Effector memory CD8-positive, alpha-beta T cell (primary cell): ENCODE data around the gene IL17REL.

ENCODE experiments used
- ATAC-seq: fragments of 150-1000 bp; cut with Tn5 transposase; replicated peaks from 2 replicates; pipeline ENCODE4 v1.10.0; 2021; ENCODE audit warnings: mild to moderate bottlenecking, moderate library complexity
- DNase-seq, 3 experiments: peaks; one replicate each; pipeline ENCODE4 v3.0.0; 2021
- H3K27ac Mint-ChIP-seq, 2 donors: one replicate each; pipeline ENCODE4 v1.8.0; 2022; ENCODE audit warnings: mild to moderate bottlenecking in 2 of 2, mixed read lengths in 2 of 2, moderate library complexity in 2 of 2
- H3K27me3 Mint-ChIP-seq, 2 donors: one replicate each; pipeline ENCODE4 v1.8.0; 2022; ENCODE audit warnings: mixed read lengths in 2 of 2
- H3K36me3 Mint-ChIP-seq: one replicate; pipeline ENCODE4 v1.8.0; 2022; ENCODE audit warnings: mild to moderate bottlenecking, moderate library complexity, mixed read lengths; ENCODE audit not compliant: insufficient read depth
- H3K4me1 Mint-ChIP-seq, 2 donors: one replicate each; pipeline ENCODE4 v1.8.0; 2022; ENCODE audit warnings: low read depth in 2 of 2, mixed read lengths in 2 of 2
- H3K4me3 Mint-ChIP-seq, 2 donors: one replicate each; pipeline ENCODE4 v1.8.0; 2022; ENCODE audit warnings: mild to moderate bottlenecking in 2 of 2, mixed read lengths in 2 of 2, moderate library complexity in 2 of 2
- H3K9me3 Mint-ChIP-seq, 2 donors: one replicate each; pipeline ENCODE4 v1.8.0; 2022; ENCODE audit warnings: mixed read lengths in 2 of 2

IL17REL gene

DNA sequence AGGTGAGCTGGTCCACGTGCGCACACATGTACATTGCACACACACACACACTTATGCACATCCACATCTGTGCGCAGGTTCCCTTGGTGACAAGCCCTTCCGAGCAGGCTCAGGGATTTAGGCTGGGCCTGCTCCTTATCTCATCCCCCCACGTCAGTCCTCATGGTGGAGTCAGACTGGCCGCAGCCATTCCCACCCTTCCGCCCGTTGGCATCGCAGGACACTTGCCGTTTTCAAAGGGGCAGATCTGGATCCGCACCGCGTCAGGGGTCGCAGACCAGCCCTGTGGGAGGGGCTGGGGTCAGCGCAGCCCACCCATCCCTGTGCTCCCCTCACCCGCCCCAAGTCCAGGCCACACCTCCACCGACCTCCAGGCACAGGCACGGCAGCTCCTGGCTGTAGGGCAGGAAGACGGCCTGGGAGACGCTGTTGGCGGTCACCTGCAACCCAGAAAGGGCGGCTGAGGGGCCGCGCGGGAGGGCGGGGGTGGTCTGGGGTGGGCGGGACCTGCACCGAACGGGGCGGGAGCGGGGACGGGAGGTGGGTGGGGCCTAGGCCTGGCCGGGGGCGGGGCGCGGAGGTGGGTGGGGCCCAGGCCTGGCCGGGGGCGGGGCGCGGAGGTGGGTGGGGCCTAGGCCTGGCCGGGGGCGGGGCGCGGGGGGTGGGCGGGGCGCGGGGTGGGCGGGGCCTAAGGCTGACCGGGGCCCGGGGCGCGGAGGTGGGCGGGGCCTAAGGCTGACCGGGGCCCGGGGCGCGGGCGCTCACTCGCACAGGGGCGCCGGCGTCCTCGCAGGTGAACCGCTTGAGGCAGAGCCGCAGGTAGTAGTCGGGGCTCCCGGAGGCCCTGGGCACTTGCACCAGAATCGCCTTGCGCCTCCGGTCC, 13.3 kb downstream of the IL17REL start:
- DNase-seq (no peak), ATAC-seq (peak; percentile 57)
- H3K9me3 Mint-ChIP-seq: no peaks in the 10 kb centered on the region
- H3K27ac Mint-ChIP-seq: no peak overlapping the region
- H3K27me3 Mint-ChIP-seq: peaks cover 0 to 9% of the 10 kb centered on the region in 2 donors
- peaks cover 4% of the 10 kb centered on the region for H3K36me3 Mint-ChIP-seq
- H3K4me3 Mint-ChIP-seq: no peak overlapping the region
- peaks cover 0 to 7% of the 10 kb centered on the region in 2 donors for H3K4me1 Mint-ChIP-seq

DNA sequence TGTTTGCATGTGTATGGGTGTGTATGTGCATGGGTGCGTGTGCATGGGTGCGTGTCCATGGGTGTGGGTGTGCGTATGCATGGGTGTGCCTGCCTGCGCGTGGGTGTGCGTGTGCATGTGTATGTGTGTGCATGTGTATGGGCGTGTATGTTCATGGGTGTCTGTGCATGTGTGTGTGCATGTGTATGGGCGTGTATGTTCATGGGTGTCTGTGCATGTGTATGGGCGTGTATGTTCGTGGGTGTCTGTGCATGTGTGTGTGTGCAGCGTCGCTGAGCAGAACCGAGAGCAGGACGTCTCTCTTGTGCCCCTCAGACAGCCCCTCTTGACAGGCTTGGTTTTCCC, 13.9 kb downstream of the IL17REL start:
- no peak overlapping the region for H3K4me3 Mint-ChIP-seq
- H3K36me3 Mint-ChIP-seq: peaks cover 4% of the 10 kb centered on the region
- H3K27me3 Mint-ChIP-seq: peaks cover 0 to 9% of the 10 kb centered on the region in 2 donors
- no peak overlapping the region for H3K27ac Mint-ChIP-seq
- H3K9me3 Mint-ChIP-seq: no peaks in the 10 kb centered on the region
- peaks cover 0 to 9% of the 10 kb centered on the region in 2 donors for H3K4me1 Mint-ChIP-seq
- no peak for ATAC-seq
- no peak for DNase-seq

DNA sequence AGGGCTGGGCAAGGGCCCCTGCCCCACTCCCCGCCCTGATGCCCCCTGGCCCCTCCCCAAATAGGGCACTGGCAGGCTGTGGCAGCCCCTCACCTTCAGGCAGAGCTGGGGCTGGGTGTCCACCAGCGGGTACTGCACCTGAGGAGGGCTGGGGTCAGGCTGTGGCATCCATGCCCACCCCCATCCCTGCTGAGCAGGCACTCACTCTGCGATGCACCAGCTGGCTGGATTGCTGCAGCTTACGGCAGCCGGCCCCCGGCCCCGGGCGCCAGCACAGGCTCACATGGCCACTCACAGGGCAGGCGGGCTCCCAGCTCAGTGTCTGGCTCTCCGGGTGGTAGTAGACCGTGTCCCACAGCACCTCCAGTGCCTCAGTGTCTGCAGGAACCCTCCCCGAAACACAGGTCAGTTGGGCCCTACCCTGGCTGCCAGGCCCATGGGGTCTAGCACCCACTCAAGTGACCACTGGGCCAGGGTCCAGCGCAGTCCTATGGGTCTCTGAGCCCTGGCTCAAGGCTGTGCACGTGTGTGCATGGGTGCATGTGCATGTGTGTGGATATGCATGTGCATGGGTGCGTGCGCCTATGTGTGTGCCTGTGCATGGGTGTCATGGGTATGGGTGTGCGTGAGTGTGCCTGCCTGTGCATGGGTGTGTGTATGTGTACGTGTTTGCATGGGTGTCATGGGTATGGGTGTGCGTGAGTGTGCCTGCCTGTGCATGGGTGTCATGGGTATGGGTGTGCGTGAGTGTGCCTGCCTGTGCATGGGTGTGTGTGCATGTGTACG, 14.4 kb downstream of the IL17REL start:
- no peak for DNase-seq
- Mint-ChIP-seq H3K4me1 (peaks cover 4 to 12% of the 10 kb centered on the region in 2 donors), H3K4me3 (no peak overlapping the region), H3K36me3 (peaks cover 4% of the 10 kb centered on the region), H3K27me3 (peaks cover 0 to 10% of the 10 kb centered on the region in 2 donors), H3K9me3 (no peaks in the 10 kb centered on the region), H3K27ac (no peak overlapping the region)
- no peak for ATAC-seq

DNA sequence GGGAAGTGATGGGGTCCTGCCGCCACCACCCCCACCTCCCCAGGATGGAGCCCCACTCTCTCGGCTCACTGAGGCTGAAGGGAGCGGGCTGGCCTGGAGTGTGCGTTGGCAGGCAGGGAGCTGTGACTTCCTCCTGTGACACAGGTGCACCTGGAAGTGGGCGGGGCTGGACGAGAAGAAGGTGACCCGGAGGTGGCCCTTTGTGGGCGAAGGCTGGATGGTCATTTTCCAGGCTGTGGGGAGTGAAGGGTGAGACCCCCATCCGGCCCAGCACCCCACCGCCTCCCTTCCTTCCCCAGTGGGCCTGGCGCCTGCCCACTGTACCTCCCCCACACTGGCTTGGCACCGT, 15.3 kb downstream of the IL17REL start:
- Mint-ChIP-seq H3K27me3 (peaks cover 0 to 8% of the 10 kb centered on the region in 2 donors), H3K9me3 (no peaks in the 10 kb centered on the region), H3K4me1 (peaks cover 5 to 12% of the 10 kb centered on the region in 2 donors), H3K4me3 (no peak overlapping the region), H3K36me3 (peaks cover 4% of the 10 kb centered on the region), H3K27ac (peak overlapping the region in 1 of 2 donors; percentile 41)
- no peak for ATAC-seq
- no peak for DNase-seq

DNA sequence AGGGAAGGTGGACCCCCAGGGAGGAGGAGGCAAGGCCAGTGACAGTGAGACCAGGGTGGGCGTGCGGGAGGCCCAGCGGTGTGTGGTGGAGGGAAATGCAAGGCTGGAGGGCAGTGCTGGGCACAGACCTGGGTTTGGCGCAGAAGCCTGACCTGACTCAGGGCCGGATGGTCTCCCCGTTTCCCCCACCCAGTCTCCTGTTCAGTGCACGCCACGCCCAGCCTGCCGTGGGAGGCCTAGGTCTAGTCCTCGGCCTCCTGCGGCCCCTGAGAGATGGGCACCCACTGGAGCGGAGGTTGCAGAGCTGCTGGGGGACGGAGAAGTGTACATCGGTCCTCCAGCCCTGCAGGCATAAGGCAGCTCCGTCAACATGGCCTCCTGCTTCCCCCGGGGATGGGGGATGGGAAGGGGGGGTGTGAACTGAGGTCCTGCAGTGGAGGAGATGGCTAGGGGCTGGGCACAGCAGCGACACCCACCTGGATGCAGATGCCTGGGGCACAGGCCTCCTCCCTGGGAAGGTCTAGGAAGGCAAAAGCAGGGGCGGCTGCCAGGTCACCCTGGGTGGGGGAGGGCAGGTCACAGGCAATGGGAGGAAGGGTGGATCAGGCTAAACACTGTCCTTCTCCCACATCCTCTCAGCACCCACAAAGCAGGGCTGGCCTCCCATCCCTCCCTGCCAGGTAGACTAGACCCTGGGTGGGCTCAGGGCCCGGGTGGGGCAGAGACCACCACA, 15.9 kb downstream of the IL17REL start:
- no peak for DNase-seq
- Mint-ChIP-seq H3K27me3 (peaks cover 0 to 8% of the 10 kb centered on the region in 2 donors), H3K36me3 (peaks cover 4% of the 10 kb centered on the region), H3K9me3 (no peaks in the 10 kb centered on the region), H3K4me1 (peaks cover 5 to 12% of the 10 kb centered on the region in 2 donors), H3K27ac (peak overlapping the region in 1 of 2 donors; percentile 41), H3K4me3 (no peak overlapping the region)
- no peak for ATAC-seq

DNA sequence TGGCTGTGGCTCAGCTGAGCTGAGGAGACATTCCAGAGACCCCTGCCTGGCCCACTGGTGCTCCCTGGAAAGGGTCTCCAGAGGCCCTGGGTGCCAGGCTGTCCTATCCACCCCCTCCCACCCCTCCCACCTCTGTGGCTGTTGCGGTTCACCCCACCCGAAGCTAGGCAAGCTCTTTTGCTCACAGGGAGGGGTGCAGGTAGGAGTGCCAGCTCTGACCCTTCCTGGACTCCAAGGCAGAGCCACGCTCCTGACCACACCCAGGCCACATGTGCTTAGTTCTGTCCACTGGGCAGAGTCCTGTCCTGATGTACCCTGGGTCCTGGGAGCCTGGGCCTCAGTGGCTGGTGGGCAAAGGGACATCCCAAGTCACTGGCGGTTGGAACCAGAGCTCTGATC, 16.4 kb downstream of the IL17REL start:
- peaks cover 0 to 3% of the 10 kb centered on the region in 2 donors for H3K9me3 Mint-ChIP-seq
- H3K36me3 Mint-ChIP-seq: peaks cover 4% of the 10 kb centered on the region
- H3K4me1 Mint-ChIP-seq: peaks cover 5 to 12% of the 10 kb centered on the region in 2 donors
- H3K27me3 Mint-ChIP-seq: peaks cover 0 to 11% of the 10 kb centered on the region in 2 donors
- H3K4me3 Mint-ChIP-seq: no peak overlapping the region
- no peak overlapping the region for H3K27ac Mint-ChIP-seq
- ATAC-seq (no peak), DNase-seq (no peak)

DNA sequence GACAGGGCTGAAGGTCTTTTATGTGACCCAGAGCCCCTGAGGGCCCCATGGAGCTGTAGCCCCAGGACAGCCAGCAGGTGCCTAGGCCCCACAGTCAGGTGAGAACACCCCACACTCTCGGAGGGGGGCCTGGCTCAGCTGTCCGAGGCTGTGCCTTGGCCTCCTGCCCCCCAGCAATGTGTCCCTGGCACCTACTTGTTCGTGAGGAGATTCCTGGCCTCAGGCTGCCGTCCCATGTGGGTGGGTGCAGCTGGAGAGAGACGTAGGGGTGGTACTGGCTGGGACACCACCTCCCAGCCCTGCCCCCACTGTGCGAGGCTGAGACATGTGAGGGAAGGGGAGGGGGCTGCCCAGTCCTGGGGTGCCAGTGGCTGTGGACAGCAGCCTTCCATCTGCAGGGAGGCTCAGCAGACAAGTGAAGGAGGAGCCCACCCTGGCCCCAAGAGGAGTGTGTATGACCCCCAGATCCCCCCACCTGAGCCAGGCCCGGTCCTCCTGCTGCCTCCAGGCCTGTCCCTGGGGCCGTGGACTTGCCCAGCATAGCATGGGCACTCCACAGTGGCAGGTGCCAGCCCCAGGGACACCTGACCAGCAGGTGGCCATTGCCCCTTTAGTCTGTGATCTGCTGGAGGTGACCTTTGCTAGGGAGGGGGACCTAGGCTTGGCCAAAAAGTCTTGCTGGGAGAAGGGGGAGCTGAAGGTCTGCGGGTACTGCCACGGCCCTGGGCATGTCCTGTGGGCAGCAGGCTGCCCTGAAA, 17.0 kb downstream of the IL17REL start:
- peaks cover 0 to 17% of the 10 kb centered on the region in 2 donors for H3K27me3 Mint-ChIP-seq
- peaks cover 0 to 7% of the 10 kb centered on the region in 2 donors for H3K9me3 Mint-ChIP-seq
- DNase-seq (no peak), ATAC-seq (no peak)
- H3K4me1 Mint-ChIP-seq: peaks cover 5 to 12% of the 10 kb centered on the region in 2 donors
- peaks cover 4% of the 10 kb centered on the region for H3K36me3 Mint-ChIP-seq
- peak overlapping the region in 1 of 2 donors; percentile 63 for H3K27ac Mint-ChIP-seq
- H3K4me3 Mint-ChIP-seq: no peak overlapping the region

DNA sequence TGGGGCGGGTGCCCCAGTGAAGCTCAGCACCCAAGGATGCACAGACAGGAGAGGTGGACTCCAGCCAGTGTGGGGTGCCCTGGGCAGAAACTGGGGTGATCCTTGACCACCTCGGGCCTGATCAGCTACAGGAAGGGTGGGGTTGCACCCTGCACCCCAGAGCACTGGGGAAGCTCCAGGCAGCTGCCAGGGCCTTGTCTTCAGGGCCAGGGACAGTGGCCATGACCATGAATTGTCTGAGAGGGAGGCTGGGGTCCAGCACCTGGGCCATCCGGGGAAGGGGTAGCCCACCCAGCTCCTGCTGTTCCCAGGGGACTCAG, 17.6 kb downstream of the IL17REL start:
- H3K27ac Mint-ChIP-seq: peak overlapping the region in 1 of 2 donors; percentile 63

DNA sequence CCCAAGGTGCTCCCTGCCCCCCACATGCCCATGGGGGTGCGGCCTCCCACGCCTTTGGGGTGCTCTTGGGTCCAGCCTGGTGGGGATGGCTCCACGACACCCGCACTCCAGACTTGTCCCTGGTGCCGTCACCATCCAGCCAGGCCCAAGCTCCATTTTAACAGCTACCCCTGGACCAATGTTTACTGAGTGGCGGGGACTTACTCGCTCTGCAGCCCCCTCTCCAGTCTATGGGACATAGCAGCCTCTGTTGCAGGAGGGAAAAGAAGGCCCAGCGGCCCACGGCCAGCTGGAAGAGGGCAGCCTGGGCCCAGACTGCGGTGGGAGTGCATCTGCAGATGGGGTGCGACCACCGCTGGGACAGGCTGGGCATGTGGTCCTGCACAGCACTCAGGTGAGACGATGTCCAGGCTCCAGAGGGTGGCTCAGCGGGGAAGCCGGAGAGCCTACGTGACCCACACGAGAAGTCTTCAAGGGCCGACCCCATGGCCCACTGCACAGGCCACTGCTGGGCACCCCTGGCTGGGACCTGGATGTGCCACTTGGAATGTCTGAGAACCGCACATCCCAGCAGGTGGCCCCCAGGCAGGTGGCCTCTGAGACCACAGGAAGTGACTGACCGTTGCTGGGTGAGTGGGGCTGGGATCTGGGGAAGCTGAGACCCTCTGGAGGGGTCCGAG, 18.1 kb downstream of the IL17REL start:
- DNase-seq (no peak), ATAC-seq (no peak)
- Mint-ChIP-seq H3K9me3 (peaks cover 0 to 7% of the 10 kb centered on the region in 2 donors), H3K36me3 (peaks cover 4% of the 10 kb centered on the region), H3K4me3 (no peak overlapping the region), H3K27ac (peak overlapping the region in 1 of 2 donors; percentile 63), H3K27me3 (peaks cover 0 to 17% of the 10 kb centered on the region in 2 donors), H3K4me1 (peaks cover 5 to 12% of the 10 kb centered on the region in 2 donors)

More for the DNA sequence above, 17.6 kb downstream of the IL17REL start:
- H3K4me1 Mint-ChIP-seq: peaks cover 5 to 12% of the 10 kb centered on the region in 2 donors
- DNase-seq (no peak), ATAC-seq (no peak)
- peaks cover 0 to 17% of the 10 kb centered on the region in 2 donors for H3K27me3 Mint-ChIP-seq
- no peak overlapping the region for H3K4me3 Mint-ChIP-seq
- peaks cover 0 to 7% of the 10 kb centered on the region in 2 donors for H3K9me3 Mint-ChIP-seq
- peaks cover 4% of the 10 kb centered on the region for H3K36me3 Mint-ChIP-seq

DNA sequence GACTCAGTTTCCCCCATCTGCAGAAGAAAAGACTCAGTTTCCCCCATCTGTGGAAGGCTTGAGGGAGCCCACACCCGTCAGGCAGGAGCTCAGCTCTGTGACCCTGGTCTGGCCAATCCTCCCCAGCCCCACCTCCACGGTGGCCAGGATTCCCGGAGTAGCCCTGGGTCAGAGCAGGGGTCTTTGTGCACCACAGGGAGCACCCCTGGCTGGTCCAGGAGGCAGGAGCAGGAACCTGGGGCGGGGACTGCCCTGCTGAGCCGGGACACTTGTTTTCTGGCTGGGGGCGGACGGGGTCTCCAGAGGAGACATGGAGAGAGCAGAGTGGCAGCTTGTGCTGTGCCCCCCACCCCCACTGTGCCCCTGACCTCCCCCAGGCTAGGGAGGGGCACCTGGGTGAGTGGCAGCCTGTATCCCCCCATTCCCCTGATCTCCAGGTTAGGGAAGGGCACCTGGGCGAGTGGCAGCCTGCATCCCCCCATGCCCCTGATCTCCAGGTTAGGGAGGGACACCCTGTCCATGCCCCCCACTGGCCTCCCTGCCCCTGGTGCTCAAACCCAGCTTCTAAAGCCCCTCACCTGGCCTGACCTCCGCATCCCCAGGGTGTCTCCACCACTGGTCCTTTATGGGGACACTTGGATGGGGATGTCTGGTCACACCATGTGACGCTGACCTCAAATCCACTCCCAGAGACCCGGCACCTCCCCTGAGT, 18.8 kb downstream of the IL17REL start:
- no peak for ATAC-seq
- H3K4me3 Mint-ChIP-seq: no peak overlapping the region

DNA sequence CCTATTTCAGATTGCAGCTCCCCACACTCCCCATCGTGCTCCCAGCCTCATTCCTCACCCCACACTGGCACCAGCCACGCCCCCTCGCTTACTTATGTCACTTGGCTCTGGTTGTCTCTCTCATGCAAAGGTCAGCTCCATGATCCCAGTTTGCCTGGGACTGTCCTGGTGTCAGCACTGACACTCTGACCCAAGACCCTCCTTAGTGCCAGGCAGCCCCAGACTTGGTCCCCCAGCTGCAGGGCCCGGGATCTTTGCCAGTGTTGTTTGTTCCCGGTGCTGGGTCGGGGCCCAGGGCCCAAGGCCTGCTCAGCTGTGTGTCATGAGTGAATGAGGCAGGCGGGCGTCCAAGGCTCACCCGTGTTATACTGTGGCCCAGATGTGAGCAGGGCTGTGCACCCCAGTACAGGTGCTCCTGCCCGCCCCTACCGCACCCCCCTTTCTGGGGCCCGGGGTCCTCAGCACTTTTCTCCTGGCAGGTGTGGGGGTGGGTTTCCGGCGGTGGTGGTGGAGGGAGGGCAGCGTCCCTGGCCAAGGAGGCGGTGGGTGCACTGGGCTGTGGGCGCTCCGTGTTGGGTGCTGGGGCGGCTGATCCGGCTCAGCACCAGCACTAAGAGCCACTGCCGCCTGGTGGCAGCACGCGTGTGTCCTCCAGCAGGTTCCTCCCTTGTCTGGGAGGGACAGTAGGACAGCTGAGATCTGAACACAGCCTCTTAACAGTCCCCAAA, 19.5 kb downstream of the IL17REL start:
- Mint-ChIP-seq H3K27ac (peak overlapping the region in 1 of 2 donors; percentile 44), H3K36me3 (peaks cover 4% of the 10 kb centered on the region), H3K4me3 (no peak overlapping the region), H3K4me1 (peaks cover 5 to 9% of the 10 kb centered on the region in 2 donors), H3K27me3 (peaks cover 5 to 31% of the 10 kb centered on the region in 2 donors), H3K9me3 (peaks cover 0 to 7% of the 10 kb centered on the region in 2 donors)
- peak; percentile 96 for ATAC-seq
- peak; percentile 51 to 66 (median 55) for DNase-seq

More for the DNA sequence above, 18.8 kb downstream of the IL17REL start:
- H3K9me3 Mint-ChIP-seq: peaks cover 0 to 7% of the 10 kb centered on the region in 2 donors
- peaks cover 5 to 12% of the 10 kb centered on the region in 2 donors for H3K4me1 Mint-ChIP-seq
- H3K36me3 Mint-ChIP-seq: peaks cover 4% of the 10 kb centered on the region
- H3K27ac Mint-ChIP-seq: peak overlapping the region in 1 of 2 donors; percentile 44
- peaks cover under 1 to 24% of the 10 kb centered on the region in 2 donors for H3K27me3 Mint-ChIP-seq
- no peak for DNase-seq
